Upper lobe of left lung (tissue), 6 donors: ENCODE data around the gene KRI1. TPM values are rescaled to one million over a fixed set of nuclear protein-coding genes. Genes with fewer than 3 reads are reported as not detected.

Experiments used
- ATAC-seq, 2 donors: fragments of 200-7000 bp; cut with Tn5 transposase; one replicate each; pipeline ENCODE4 v1.9.1; 2022; ENCODE audit warnings: mild to moderate bottlenecking in 2 of 2, moderate library complexity in 2 of 2; ENCODE audit not compliant: low FRiP score in 2 of 2
- DNase-seq, 2 donors: peaks; one replicate each; pipeline ENCODE4 v3.0.0-alpha.2; 2019 to 2020
- H3K27ac ChIP-seq, 4 donors: fragments of 200-600 bp; sonication (generic); one replicate each; pipeline ENCODE4 v1.5.1; 2016 to 2019
- H3K27me3 ChIP-seq, 4 donors: fragments of 200-600 bp; sonication (generic); one replicate each; pipeline ENCODE4 v1.5.1; 2017 to 2019
- H3K36me3 ChIP-seq, 4 donors: fragments of 200-600 bp; sonication (generic); one replicate each; pipeline ENCODE4 v1.5.1; 2016 to 2019
- H3K4me1 ChIP-seq, 4 donors: fragments of 200-600 bp; sonication (generic); one replicate each; pipeline ENCODE4 v1.5.1; 2018 to 2019
- H3K4me3 ChIP-seq, 4 donors: fragments of 200-600 bp; sonication (generic); one replicate each; pipeline ENCODE4 v1.5.1; 2017 to 2019; ENCODE audit warnings: mild to moderate bottlenecking in 2 of 4, moderate library complexity in 1 of 4
- H3K9me3 ChIP-seq, 4 donors: fragments of 200-600 bp; sonication (generic); one replicate each; pipeline ENCODE4 v1.5.1; 2018 to 2019
- EP300 ChIP-seq, 4 donors: sonication (generic); formaldehyde crosslinking; IDR thresholded peaks; one replicate each; pipeline ENCODE4 v1.5.1; 2017; ENCODE audit warnings: antibody characterized with exemption in 4 of 4, control low read depth in 2 of 4
- POLR2A ChIP-seq, 4 donors: fragments of 450-650 bp; IDR thresholded peaks; one replicate each; pipeline ENCODE4 v1.5.1; 2016 to 2017; ENCODE audit warnings: antibody characterized with exemption in 4 of 4, mild to moderate bottlenecking in 2 of 4
- POLR2AphosphoS5 ChIP-seq, 2 donors: sonication (generic); formaldehyde crosslinking; IDR thresholded peaks; one replicate each; pipeline ENCODE4 v1.5.1; 2017; ENCODE audit warnings: antibody characterized with exemption in 2 of 2
- WGBS, 2 donors: methylation state at CpG; one replicate each; pipeline ENCODE4 v1.1.5; 2017 to 2018; 5-methylcytosine and 5-hydroxymethylcytosine counted together
- total RNA-seq, 6 donors: library from RNA; depleted of rRNA in 4 of 6; stranded (reverse); fragments of >200 nt in 4 of 6; gene quantifications; one replicate each; pipeline versions ENCODE4 v1.1.0 to v1.2.1, GENCODE V29; 2016 to 2021
- TF ChIP-seq, protein P1 (sequence below), 6 experiments: fragments of 450-650 bp in 4 of 6; fragments of 200-600 bp in 2 of 6; sonication (generic) in 2 of 6; IDR thresholded peaks; one replicate each; pipeline ENCODE4 v1.5.1; 2016 to 2019; ENCODE audit warnings: antibody characterized with exemption in 6 of 6
- donor health status: DM: no; HTN: no; CAD: no; lungs with moderate emphysema.
- donor health status: DM: no; HTN: yes; CAD: no; lungs with severe emphysema.

KRI1 gene
- total RNA-seq, 6 donors from 2014 or later, result 13.1 to 74.4 (median 24.5) TPM

DNA sequence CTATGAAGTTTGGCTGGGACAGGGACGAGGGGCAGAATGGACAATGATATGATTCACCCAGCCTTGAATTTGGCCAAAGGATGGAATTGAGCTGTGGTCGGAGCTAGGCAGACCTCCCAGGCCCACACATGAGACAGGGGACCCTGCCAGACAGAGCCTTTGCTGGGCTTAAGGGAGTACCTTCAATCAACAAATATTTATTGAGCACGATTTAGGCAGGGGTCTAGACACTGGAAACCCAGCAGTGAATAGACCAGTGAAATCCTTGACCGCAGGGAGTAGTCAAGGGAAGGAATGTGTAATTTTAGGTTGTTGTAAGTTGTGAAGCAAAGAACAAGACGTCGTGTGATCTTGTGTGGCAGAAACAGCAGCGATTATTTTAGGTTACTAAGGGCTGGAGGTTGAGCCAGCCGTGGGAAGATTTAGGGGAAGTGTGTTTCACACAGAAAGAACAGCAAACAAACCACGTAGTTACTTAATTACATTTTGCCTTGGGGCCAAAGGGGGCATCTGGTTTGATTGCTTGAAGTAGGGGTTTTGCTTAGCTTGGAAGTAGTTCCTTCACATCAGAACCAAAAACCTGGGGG is 38.2 kb upstream of the KRI1 start:
- TF ChIP-seq POLR2A (IDR thresholded peaks at IDR 0.05) (no peak), EP300 (IDR thresholded peaks at IDR 0.05) (peak in 2 of 4 donors; percentile 65 to 85), POLR2AphosphoS5 (IDR thresholded peaks at IDR 0.05) (peak; percentile 35 to 36)
- no peaks in the 10 kb centered on the region for H3K27me3 ChIP-seq
- no peaks in the 10 kb centered on the region for H3K9me3 ChIP-seq
- H3K4me1 ChIP-seq, result peaks cover 30 to 46% (median 43%) of the 10 kb centered on the region in 4 donors
- ATAC-seq, result peak; percentile 20 to 42
- 15 to 18% methylated on average over 9 of the region's 9 CpGs for WGBS, 2 donors
- H3K36me3 ChIP-seq, result no peaks in the 10 kb centered on the region
- H3K4me3 ChIP-seq, result peak overlapping the region; percentile 72 to 99 (median 98)
- H3K27ac ChIP-seq, result peak overlapping the region; percentile 90 to 98 (median 95)
- DNase-seq, result peak in 1 of 2 donors; percentile 51

DNA sequence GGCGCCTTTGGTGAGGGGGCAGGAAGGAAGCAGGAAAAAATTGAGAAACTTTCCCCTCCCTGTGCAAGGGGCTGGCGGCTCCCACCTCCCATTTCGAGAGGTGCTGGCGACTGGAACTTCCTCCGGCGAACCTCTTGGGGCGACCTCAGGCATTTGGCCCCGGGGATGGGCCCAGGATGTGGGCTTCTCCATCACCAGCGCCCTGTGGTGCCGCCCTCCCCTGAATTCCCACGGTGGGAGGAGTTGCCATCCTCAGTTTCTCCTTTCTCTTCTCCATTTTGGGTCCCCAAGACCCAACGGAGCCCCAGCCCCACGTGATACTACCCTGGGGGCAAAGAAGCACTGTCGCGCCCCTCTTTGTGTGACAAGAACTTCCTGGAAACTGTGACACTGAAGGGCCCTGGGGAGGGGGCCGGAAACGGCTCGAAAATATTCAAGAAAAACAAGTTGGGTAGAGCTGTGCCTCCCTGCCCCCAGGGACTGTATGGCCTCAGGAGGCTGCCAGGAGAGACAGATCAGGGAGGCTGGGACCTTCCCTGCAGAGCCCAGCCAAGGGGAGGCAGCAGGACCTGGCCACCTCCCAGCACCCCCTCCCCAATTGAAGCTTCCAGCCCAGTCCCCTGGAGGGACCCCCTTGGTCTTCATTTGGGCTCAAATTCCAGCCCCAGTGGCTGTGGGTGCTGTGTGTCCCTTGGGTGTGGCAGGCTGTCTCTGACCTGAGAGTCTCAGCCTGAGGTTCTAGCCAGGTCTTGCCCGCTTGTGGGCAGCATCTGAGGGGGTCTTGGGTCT is 37.5 kb upstream of the KRI1 start:
- H3K27me3 ChIP-seq, result no peaks in the 10 kb centered on the region
- no peaks in the 10 kb centered on the region for H3K36me3 ChIP-seq
- H3K4me3 ChIP-seq, result peak overlapping the region; percentile 72 to 99 (median 98)
- ATAC-seq (peak; percentile 48 to 64), DNase-seq (peak; percentile 58 to 63)
- no peaks in the 10 kb centered on the region for H3K9me3 ChIP-seq
- H3K4me1 ChIP-seq, result peaks cover 30 to 46% (median 43%) of the 10 kb centered on the region in 4 donors
- 3 to 6% methylated on average over 17 to 18 of the region's 19 CpGs for WGBS, 2 donors
- peak overlapping the region; percentile 90 to 98 (median 95) for H3K27ac ChIP-seq
- peak in 1 of 4 donors; percentile 31 for TF ChIP-seq EP300 (IDR thresholded peaks at IDR 0.05)
- peak in 1 of 4 donors; percentile 49 for TF ChIP-seq POLR2A (IDR thresholded peaks at IDR 0.05)
- peak in 1 of 2 donors; percentile 50 for TF ChIP-seq POLR2AphosphoS5 (IDR thresholded peaks at IDR 0.05)
- TF ChIP-seq, protein P1, sequence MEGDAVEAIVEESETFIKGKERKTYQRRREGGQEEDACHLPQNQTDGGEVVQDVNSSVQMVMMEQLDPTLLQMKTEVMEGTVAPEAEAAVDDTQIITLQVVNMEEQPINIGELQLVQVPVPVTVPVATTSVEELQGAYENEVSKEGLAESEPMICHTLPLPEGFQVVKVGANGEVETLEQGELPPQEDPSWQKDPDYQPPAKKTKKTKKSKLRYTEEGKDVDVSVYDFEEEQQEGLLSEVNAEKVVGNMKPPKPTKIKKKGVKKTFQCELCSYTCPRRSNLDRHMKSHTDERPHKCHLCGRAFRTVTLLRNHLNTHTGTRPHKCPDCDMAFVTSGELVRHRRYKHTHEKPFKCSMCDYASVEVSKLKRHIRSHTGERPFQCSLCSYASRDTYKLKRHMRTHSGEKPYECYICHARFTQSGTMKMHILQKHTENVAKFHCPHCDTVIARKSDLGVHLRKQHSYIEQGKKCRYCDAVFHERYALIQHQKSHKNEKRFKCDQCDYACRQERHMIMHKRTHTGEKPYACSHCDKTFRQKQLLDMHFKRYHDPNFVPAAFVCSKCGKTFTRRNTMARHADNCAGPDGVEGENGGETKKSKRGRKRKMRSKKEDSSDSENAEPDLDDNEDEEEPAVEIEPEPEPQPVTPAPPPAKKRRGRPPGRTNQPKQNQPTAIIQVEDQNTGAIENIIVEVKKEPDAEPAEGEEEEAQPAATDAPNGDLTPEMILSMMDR (IDR thresholded peaks at IDR 0.05), result peak in 1 of 6 experiments; percentile 11

DNA sequence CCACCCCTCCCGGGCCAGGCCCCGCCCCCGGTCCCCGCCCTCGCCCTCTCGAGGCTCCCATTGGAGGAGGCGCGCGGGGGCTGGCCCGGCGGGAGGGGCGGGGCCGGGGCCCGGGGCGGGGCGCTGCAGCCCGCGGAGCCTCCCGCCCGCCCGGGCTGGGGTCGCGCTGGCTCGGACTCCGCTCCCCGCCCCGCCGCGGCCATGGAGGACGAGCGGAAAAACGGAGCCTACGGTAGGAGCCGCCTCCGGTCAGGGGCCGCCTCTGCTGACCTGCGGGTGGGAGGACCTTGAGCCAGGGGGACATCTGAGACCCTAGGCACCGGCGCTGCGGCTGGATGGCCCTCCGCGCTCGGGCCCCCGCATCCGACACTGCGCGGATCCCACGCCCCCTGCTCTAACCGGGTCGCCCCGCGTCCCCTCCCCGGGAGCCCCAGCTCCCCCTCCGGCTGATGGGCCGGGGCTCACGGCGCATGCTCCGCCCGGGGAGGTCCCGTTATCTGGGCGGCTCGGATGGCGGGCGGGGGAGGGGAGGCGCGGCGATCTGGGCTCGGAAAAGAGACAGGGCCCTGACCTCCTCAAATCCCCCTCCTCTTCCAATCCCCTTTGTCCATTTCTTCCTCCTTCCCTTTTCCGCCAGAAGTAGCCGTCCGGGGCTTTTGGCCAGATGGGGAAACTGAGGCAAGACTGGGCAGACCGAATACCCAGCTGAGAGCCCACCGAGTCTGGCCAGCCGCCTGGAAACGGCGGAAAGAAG is 36.7 kb upstream of the KRI1 start:
- 0 to 1% methylated on average over 17 to 60 of the region's 76 CpGs for WGBS, 2 donors
- H3K27me3 ChIP-seq, result no peaks in the 10 kb centered on the region
- peak; percentile 94 to 98 for ATAC-seq
- DNase-seq, result peak; percentile 88 to 98
- H3K36me3 ChIP-seq, result no peaks in the 10 kb centered on the region
- H3K9me3 ChIP-seq, result no peaks in the 10 kb centered on the region
- peak overlapping the region; percentile 72 to 99 (median 98) for H3K4me3 ChIP-seq
- peaks cover 30 to 46% (median 43%) of the 10 kb centered on the region in 4 donors for H3K4me1 ChIP-seq
- TF ChIP-seq POLR2A (IDR thresholded peaks at IDR 0.05) (peak in 3 of 4 donors; percentile 31 to 70 (median 70)), POLR2AphosphoS5 (IDR thresholded peaks at IDR 0.05) (peak; percentile 48 to 73), EP300 (IDR thresholded peaks at IDR 0.05) (no peak)
- TF ChIP-seq, protein P1 (IDR thresholded peaks at IDR 0.05), result peak in 1 of 6 experiments; percentile 15
- H3K27ac ChIP-seq, result peak overlapping the region; percentile 90 to 98 (median 95)

DNA sequence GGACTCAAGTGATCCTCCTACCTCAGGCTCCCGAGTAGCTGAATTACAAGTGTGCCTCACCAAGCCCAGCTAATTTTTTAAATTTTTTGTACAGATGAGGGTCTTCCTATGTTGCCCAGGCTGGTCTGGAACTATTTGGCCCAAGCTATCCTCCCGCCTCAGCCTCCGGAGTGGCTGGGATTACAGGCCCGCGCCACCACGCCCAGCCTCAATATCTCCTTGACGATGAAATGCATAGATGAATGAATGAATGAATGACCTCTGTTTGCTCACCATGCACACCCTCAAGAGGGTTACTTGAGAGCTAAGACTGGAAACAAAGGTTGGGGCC is 36.2 kb upstream of the KRI1 start:
- Histone ChIP-seq H3K4me3 (peak overlapping the region in 3 of 4 donors; percentile 72 to 99 (median 99)), H3K4me1 (peaks cover 28 to 52% (median 44%) of the 10 kb centered on the region in 4 donors), H3K9me3 (no peaks in the 10 kb centered on the region), H3K27me3 (no peaks in the 10 kb centered on the region), H3K36me3 (no peaks in the 10 kb centered on the region), H3K27ac (peak overlapping the region in 1 of 4 donors; percentile 95)
- DNase-seq, result no peak
- ATAC-seq, result no peak
- 18 to 25% methylated on average over 7 of the region's 7 CpGs for WGBS, 2 donors
- TF ChIP-seq POLR2A (IDR thresholded peaks at IDR 0.05) (no peak), POLR2AphosphoS5 (IDR thresholded peaks at IDR 0.05) (no peak)

DNA sequence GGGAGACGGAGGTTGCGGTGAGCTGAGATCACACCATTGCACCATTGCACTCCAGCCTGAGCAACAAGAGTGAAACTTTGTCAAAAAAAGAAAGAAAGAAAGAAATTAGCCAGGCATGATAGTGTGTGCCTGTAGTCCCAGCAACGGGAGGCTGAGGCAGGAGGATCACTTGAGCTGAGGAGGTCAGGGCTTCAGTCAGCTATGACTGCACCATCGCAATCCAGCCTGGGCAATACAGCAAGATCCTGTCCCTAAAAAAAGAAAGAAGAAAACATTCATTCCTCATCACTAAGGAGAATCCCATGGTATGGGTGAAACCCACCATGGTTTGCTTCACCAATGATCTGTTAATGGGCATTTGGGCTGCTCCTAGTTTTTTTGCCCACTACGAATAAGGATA is 34.3 kb upstream of the KRI1 start:
- no peak overlapping the region for H3K4me3 ChIP-seq
- no peaks in the 10 kb centered on the region for H3K27me3 ChIP-seq
- H3K27ac ChIP-seq, result no peak overlapping the region
- DNase-seq (no peak), ATAC-seq (no peak)
- 97 to 99% methylated on average over 5 of the region's 5 CpGs for WGBS, 2 donors
- H3K9me3 ChIP-seq, result no peaks in the 10 kb centered on the region
- no peaks in the 10 kb centered on the region for H3K36me3 ChIP-seq
- peaks cover 16 to 56% (median 37%) of the 10 kb centered on the region in 4 donors for H3K4me1 ChIP-seq
- TF ChIP-seq POLR2AphosphoS5 (IDR thresholded peaks at IDR 0.05) (no peak), EP300 (IDR thresholded peaks at IDR 0.05) (no peak), POLR2A (IDR thresholded peaks at IDR 0.05) (no peak)
- TF ChIP-seq, protein P1 (IDR thresholded peaks at IDR 0.05), result no peak
